ENCODE results near the gene RAD18. TPM values are rescaled to one million over a fixed set of nuclear protein-coding genes. Genes with fewer than 3 reads are reported as not detected.

RAD18 gene
- total and polyA plus RNA-seq, 7 donors = 3.5 to 25.8 (median 6.4) TPM

- Histone ChIP-seq H3K4me3 (no peak overlapping the region), H3K27ac (no peak overlapping the region), H3K9me3 (no peaks in the 10 kb centered on the region), H3K36me3 (no peaks in the 10 kb centered on the region), H3K4me1 (peaks cover 0 to 3% (median 0%) of the 10 kb centered on the region in 4 donors), H3K27me3 (no peaks in the 10 kb centered on the region)
- 98% methylated on average over 8 of the region's 8 CpGs for WGBS, 2 donors
- intact Hi-C loops (cut with DNase I) = no loop called here
- no peak for TF ChIP-seq POLR2AphosphoS5 (IDR thresholded peaks at IDR 0.05)
- TF ChIP-seq EP300 (IDR thresholded peaks at IDR 0.05) = no peak
- TF ChIP-seq POLR2A (IDR thresholded peaks at IDR 0.05) = no peak
- TF ChIP-seq, protein P1, sequence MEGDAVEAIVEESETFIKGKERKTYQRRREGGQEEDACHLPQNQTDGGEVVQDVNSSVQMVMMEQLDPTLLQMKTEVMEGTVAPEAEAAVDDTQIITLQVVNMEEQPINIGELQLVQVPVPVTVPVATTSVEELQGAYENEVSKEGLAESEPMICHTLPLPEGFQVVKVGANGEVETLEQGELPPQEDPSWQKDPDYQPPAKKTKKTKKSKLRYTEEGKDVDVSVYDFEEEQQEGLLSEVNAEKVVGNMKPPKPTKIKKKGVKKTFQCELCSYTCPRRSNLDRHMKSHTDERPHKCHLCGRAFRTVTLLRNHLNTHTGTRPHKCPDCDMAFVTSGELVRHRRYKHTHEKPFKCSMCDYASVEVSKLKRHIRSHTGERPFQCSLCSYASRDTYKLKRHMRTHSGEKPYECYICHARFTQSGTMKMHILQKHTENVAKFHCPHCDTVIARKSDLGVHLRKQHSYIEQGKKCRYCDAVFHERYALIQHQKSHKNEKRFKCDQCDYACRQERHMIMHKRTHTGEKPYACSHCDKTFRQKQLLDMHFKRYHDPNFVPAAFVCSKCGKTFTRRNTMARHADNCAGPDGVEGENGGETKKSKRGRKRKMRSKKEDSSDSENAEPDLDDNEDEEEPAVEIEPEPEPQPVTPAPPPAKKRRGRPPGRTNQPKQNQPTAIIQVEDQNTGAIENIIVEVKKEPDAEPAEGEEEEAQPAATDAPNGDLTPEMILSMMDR (IDR thresholded peaks at IDR 0.05) = no peak
- DNase-seq = no peak
Observed at GRCh38 chr3:8857720-8858367, 105.4 kb downstream of the RAD18 start.

DNA sequence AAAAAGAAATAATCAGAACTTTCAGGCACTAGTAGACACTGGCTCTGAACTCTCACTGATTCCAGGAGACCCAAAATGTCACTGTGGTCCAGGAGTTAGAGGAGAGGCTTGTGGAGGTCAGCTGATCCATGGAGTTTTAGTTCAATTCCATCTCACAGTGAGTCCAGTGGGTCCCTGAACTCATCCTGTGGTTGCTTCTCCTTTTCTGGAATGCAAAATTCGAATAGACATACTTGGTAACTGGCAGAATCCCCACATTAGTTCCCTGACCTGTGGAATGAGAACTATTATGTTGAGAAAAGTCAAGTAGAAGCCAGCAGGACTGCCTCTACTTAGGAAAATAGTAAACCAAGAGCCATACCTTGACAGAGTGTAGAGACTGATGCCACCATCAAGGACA, 106.6 kb downstream of the RAD18 start:
- WGBS, 2 donors = 80 to 85% methylated on average over 1 of the region's 1 CpG
- Histone ChIP-seq H3K27me3 (no peaks in the 10 kb centered on the region), H3K36me3 (no peaks in the 10 kb centered on the region), H3K9me3 (no peaks in the 10 kb centered on the region), H3K4me3 (no peak overlapping the region), H3K27ac (no peak overlapping the region), H3K4me1 (peaks cover 0 to 8% (median 1%) of the 10 kb centered on the region in 4 donors)
- TF ChIP-seq, protein P1 (IDR thresholded peaks at IDR 0.05) = no peak
- TF ChIP-seq POLR2AphosphoS5 (IDR thresholded peaks at IDR 0.05) (no peak), POLR2A (IDR thresholded peaks at IDR 0.05) (no peak), EP300 (IDR thresholded peaks at IDR 0.05) (no peak)
- DNase-seq = no peak
- intact Hi-C loops (cut with DNase I) = no loop called here

GRCh38 chr3:8856071-8856470, 107.2 kb downstream of the RAD18 start:
- intact Hi-C loops (cut with DNase I) = no loop called here
- Histone ChIP-seq H3K9me3 (no peaks in the 10 kb centered on the region), H3K27ac (no peak overlapping the region), H3K4me3 (no peak overlapping the region), H3K36me3 (no peaks in the 10 kb centered on the region), H3K4me1 (peaks cover 0 to 14% (median 2%) of the 10 kb centered on the region in 4 donors), H3K27me3 (no peaks in the 10 kb centered on the region)
- 96 to 98% methylated on average over 10 of the region's 10 CpGs for WGBS, 2 donors
- TF ChIP-seq, protein P1 (IDR thresholded peaks at IDR 0.05) = no peak
- TF ChIP-seq POLR2A (IDR thresholded peaks at IDR 0.05) (no peak), EP300 (IDR thresholded peaks at IDR 0.05) (no peak), POLR2AphosphoS5 (IDR thresholded peaks at IDR 0.05) (no peak)
- no peak for DNase-seq

GRCh38 chr3:8854656-8855055, 108.6 kb downstream of the RAD18 start:
- H3K27ac ChIP-seq = no peak overlapping the region
- intact Hi-C loops (cut with DNase I) = no loop called here
- no peaks in the 10 kb centered on the region for H3K27me3 ChIP-seq
- H3K4me3 ChIP-seq = no peak overlapping the region
- no peaks in the 10 kb centered on the region for H3K9me3 ChIP-seq
- peaks cover 0 to 16% (median 2%) of the 10 kb centered on the region in 4 donors for H3K4me1 ChIP-seq
- TF ChIP-seq POLR2AphosphoS5 (IDR thresholded peaks at IDR 0.05) = no peak
- TF ChIP-seq EP300 (IDR thresholded peaks at IDR 0.05) = no peak
- 96% methylated on average over 4 of the region's 4 CpGs for WGBS, 2 donors
- H3K36me3 ChIP-seq = no peaks in the 10 kb centered on the region
- DNase-seq = no peak

DNA sequence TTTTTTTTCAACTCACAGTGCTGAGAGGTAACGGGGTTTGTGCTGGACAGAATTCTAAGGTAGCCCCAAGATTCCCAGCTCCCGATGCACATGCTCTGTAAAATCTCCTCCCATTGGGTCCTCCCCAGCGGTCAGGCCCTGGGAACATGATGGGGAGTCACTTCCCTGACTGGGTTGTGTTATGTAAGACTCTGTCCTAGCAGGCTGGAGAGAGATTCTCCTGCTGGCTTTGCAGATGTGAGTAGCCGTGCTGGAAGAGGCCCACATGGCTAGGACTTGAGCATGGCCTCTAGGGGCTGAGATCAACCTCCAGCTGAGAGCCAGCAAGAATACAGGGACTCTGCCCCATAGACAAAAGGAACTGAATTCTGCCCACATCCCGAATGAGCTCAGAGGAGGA, 110.2 kb downstream of the RAD18 start:
- Histone ChIP-seq H3K27me3 (no peaks in the 10 kb centered on the region), H3K4me1 (peaks cover 0 to 27% (median 6%) of the 10 kb centered on the region in 4 donors), H3K4me3 (no peak overlapping the region), H3K27ac (no peak overlapping the region), H3K36me3 (no peaks in the 10 kb centered on the region), H3K9me3 (no peaks in the 10 kb centered on the region)
- TF ChIP-seq, protein P1 (IDR thresholded peaks at IDR 0.05) = no peak
- TF ChIP-seq POLR2A (IDR thresholded peaks at IDR 0.05) (no peak), POLR2AphosphoS5 (IDR thresholded peaks at IDR 0.05) (no peak), EP300 (IDR thresholded peaks at IDR 0.05) (no peak)
- DNase-seq = no peak
- 94 to 96% methylated on average over 5 of the region's 5 CpGs for WGBS, 2 donors
- intact Hi-C loops (cut with DNase I) = no loop called here

Data from sigmoid colon (tissue), 7 donors.